Neural progenitor cell (in vitro differentiated cells): Measurements from ENCODE around the gene OLR1.

ENCODE experiments used
- EZH2 ChIP-seq: fragments of 200-600 bp; sonication (generic); IDR thresholded peaks from 2 replicates; pipeline ENCODE4 v1.6.1; 2017; ENCODE audit warnings: antibody characterized with exemption, mild to moderate bottlenecking, moderate library complexity
- TF ChIP-seq, protein P1 (sequence below): fragments of 200-600 bp; sonication (generic); IDR thresholded peaks from 2 replicates; pipeline ENCODE4 v1.5.1; 2017; ENCODE audit warnings: antibody characterized with exemption, mild to moderate bottlenecking

DNA sequence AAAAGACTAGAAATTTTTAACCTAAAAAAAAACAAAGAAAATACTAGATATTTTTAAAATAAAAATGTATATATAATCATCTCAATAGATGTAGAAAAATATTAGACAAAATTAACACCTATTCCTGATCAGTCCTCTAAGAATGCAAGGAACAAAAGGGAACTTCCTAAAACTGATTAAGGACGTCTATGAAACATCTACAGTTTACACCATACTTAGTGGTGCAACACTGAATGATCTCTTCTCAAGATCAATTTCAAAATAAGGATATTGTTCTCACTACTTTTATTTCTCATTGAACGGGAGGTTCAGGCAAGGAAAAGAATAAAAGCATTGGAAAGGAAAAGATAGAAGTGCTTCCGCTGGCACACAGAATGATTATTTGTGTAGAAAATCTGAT is 16.0 kb downstream of the OLR1 start:
- TF ChIP-seq, protein P1, sequence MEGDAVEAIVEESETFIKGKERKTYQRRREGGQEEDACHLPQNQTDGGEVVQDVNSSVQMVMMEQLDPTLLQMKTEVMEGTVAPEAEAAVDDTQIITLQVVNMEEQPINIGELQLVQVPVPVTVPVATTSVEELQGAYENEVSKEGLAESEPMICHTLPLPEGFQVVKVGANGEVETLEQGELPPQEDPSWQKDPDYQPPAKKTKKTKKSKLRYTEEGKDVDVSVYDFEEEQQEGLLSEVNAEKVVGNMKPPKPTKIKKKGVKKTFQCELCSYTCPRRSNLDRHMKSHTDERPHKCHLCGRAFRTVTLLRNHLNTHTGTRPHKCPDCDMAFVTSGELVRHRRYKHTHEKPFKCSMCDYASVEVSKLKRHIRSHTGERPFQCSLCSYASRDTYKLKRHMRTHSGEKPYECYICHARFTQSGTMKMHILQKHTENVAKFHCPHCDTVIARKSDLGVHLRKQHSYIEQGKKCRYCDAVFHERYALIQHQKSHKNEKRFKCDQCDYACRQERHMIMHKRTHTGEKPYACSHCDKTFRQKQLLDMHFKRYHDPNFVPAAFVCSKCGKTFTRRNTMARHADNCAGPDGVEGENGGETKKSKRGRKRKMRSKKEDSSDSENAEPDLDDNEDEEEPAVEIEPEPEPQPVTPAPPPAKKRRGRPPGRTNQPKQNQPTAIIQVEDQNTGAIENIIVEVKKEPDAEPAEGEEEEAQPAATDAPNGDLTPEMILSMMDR, result no peak
- no peak for TF ChIP-seq EZH2
